A549 (cell line): ENCODE measurements around the gene ZNF354C.

ENCODE experiments used
- CEBPB ChIP-seq, 2 experiments: fragments of >200 bp in 1 of 2; sonication (Bioruptor Twin) in 1 of 2; formaldehyde crosslinking in 1 of 2; IDR thresholded peaks; 2 replicates each; pipeline ENCODE4 v1.6.1; 2012 to 2016
- CHD2 ChIP-seq: fragments of 150-350 bp; IDR thresholded peaks from 2 replicates; pipeline ENCODE4 v1.6.1; 2014; ENCODE audit warnings: low read length; ENCODE audit not compliant: partially characterized antibody
- CTCF ChIP-seq: fragments of >200 bp; sonication (Bioruptor Twin); formaldehyde crosslinking; IDR thresholded peaks from 3 replicates; pipeline ENCODE4 v1.5.1; 2016
- JUNB ChIP-seq: fragments of >200 bp; sonication (Bioruptor Twin); formaldehyde crosslinking; IDR thresholded peaks from 2 replicates; pipeline ENCODE4 v1.6.1; 2016
- RFX5 ChIP-seq: fragments of 450-650 bp; IDR thresholded peaks from 2 replicates; pipeline ENCODE4 v1.7.1; 2014; ENCODE audit warnings: antibody characterized with exemption, mild to moderate bottlenecking, moderate library complexity

- TF ChIP-seq JUNB (no peak), CTCF (no peak), RFX5 (no peak), CHD2 (no peak), CEBPB (IDR thresholded peaks at IDR 0.05) (no peak)
Observed at GRCh38 chr5:179054876-179055275, 5.3 kb upstream of the ZNF354C start.
